IgD-negative memory B cell (primary cell): ENCODE measurements around the gene FUBP1. TPM values are rescaled to one million over a fixed set of nuclear protein-coding genes. Genes with fewer than 3 reads are reported as not detected.

Experiments used
- H3K27ac Mint-ChIP-seq, 3 donors: one replicate each; pipeline ENCODE4 v1.8.0; 2020 to 2022; ENCODE audit warnings: mild to moderate bottlenecking in 3 of 3, mixed read lengths in 3 of 3, moderate library complexity in 1 of 3
- H3K27me3 Mint-ChIP-seq: one replicate; pipeline ENCODE4 v1.8.0; 2021; ENCODE audit warnings: mixed read lengths
- H3K36me3 Mint-ChIP-seq: one replicate; pipeline ENCODE4 v1.8.0; 2020; ENCODE audit warnings: mild to moderate bottlenecking, mixed read lengths
- H3K4me1 Mint-ChIP-seq, 3 donors: one replicate each; pipeline ENCODE4 v1.8.0; 2020 to 2022; ENCODE audit warnings: mixed read lengths in 3 of 3, mild to moderate bottlenecking in 1 of 3
- H3K4me3 Mint-ChIP-seq, 4 donors: one replicate each; pipeline ENCODE4 v1.8.0; 2020 to 2022; ENCODE audit warnings: mild to moderate bottlenecking in 4 of 4, mixed read lengths in 4 of 4, moderate library complexity in 3 of 4
- H3K9me3 Mint-ChIP-seq, 3 donors: one replicate each; pipeline ENCODE4 v1.8.0; 2020 to 2021; ENCODE audit warnings: mixed read lengths in 3 of 3, mild to moderate bottlenecking in 1 of 3
- polyA plus RNA-seq: library from polyadenylated mRNA; unstranded; fragments of 300-500 nt; fragmentation: Illumina TruSeq; gene quantifications from one replicate; pipeline ENCODE4 v1.2.3, GENCODE V29; 2021

FUBP1 gene
- polyA plus RNA-seq, 1 donor from 2014 or later = 48.2 TPM

- H3K9me3 Mint-ChIP-seq = no peaks in the 10 kb centered on the region
- no peak overlapping the region for H3K4me3 Mint-ChIP-seq
- no peak overlapping the region for H3K27ac Mint-ChIP-seq
- no peaks in the 10 kb centered on the region for H3K4me1 Mint-ChIP-seq
- H3K36me3 Mint-ChIP-seq = no peaks in the 10 kb centered on the region
- no peaks in the 10 kb centered on the region for H3K27me3 Mint-ChIP-seq
Observed at GRCh38 chr1:77905603-77906002, 73.3 kb downstream of the FUBP1 start.

DNA sequence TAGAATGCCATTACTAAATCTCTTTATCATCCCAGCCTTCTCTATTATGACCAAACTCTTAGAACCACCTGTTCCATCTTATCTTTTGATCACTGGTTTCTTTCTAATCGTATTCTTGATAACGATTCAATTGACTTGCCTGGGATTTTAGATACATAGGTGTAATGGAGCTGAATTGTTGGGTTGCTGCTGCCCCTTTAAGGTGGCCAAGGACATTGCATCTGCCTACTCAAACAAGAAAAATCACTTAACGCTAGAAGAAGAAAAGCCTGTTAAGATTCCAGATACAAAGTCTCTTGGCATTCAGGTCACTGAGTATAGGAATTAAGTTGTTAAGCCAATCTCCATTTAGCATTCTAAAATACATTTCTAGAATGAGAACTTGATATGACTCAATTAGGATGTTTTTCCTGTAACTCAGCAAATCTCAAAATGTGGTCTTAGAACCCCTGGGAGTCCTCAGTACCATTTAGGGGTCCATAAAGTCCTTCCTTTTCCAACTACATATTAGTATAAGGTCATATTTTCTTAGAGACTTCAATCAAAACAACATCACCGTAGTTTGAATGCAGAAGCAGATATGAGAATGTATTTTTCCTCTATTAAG, 78.1 kb downstream of the FUBP1 start:
- Mint-ChIP-seq H3K27ac (no peak overlapping the region), H3K9me3 (no peaks in the 10 kb centered on the region), H3K27me3 (no peaks in the 10 kb centered on the region), H3K4me3 (no peak overlapping the region), H3K4me1 (no peaks in the 10 kb centered on the region), H3K36me3 (no peaks in the 10 kb centered on the region)

DNA sequence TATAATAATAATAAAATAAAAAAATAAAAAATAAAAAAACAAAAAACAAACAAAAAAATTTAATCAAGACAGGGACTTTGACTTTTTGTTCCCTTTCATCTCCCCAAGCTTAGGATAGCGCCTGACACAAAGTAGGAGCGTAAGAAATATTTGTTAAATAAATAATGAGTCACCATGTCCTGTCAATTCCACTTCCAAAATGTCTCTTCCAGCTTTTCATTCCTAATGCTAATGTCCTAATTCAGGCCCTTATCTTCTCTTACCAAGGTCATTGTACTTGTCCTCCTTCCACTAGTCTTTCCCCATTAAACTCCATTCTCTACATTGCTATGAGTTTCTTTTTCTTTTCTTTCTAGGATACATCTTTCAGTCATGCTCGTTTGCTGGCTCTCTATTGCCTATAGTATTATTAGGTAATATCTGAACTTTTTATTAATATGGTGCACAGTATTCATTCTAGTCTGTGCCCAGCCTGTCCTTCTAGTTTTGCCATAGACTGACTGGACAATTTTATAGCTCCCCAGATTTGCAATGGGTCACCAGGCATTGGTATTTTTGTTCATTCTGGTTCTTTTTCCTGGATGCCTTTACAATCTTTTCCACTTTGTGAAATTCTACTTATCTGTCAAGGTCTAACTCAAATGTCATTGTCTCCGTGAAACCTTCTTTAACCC, 79.1 kb downstream of the FUBP1 start:
- H3K36me3 Mint-ChIP-seq = no peaks in the 10 kb centered on the region
- H3K4me3 Mint-ChIP-seq = no peak overlapping the region
- no peaks in the 10 kb centered on the region for H3K4me1 Mint-ChIP-seq
- H3K27ac Mint-ChIP-seq = no peak overlapping the region
- no peaks in the 10 kb centered on the region for H3K27me3 Mint-ChIP-seq
- no peaks in the 10 kb centered on the region for H3K9me3 Mint-ChIP-seq

Other genes starting within 250 kb of the FUBP1 start
- gene USP33, start 219.2 kb downstream of the FUBP1 start, polyA plus RNA-seq = 30.1 TPM
- 9.1 TPM for gene MIGA1, start 199.4 kb downstream of the FUBP1 start, polyA plus RNA-seq
- gene NEXN, start 90.4 kb downstream of the FUBP1 start, polyA plus RNA-seq = 3.8 TPM
- 7.3 TPM for gene DNAJB4, start 25.9 kb upstream of the FUBP1 start, polyA plus RNA-seq
- not detected for gene GIPC2, start 66.9 kb upstream of the FUBP1 start, polyA plus RNA-seq